Epithelial cell of proximal tubule (primary cell): ENCODE data around the gene CC2D1A. TPM values are rescaled to one million over a fixed set of nuclear protein-coding genes. Genes with fewer than 3 reads are reported as not detected.

Experiments
- DNase-seq: peaks from one replicate; pipeline ENCODE4 v3.0.0-alpha.2; 2011; ENCODE audit warnings: low read depth
- H3K4me3 ChIP-seq: 2 replicates; pipeline ENCODE4 v1.5.1; 2011; ENCODE audit warnings: low read depth, mild to moderate bottlenecking, low read length
- CTCF ChIP-seq: conservative IDR thresholded peaks from 2 replicates; pipeline ENCODE4 v1.5.1; 2012; ENCODE audit warnings: low read depth, mild to moderate bottlenecking, low read length
- total RNA-seq: library from RNA; depleted of rRNA; stranded (reverse); fragments of >200 nt; gene quantifications from 2 replicates; pipeline ENCODE4 v1.2.3, GENCODE V29; 2015

CC2D1A gene
- total RNA-seq, 1 donor from 2014 or later = 30.6 TPM

GRCh38 chr19:13906521-13906904, 512 bp downstream of the CC2D1A start:
- H3K4me3 ChIP-seq = peak overlapping the region; percentile 88
- no peak for TF ChIP-seq CTCF
- no peak for DNase-seq

DNA sequence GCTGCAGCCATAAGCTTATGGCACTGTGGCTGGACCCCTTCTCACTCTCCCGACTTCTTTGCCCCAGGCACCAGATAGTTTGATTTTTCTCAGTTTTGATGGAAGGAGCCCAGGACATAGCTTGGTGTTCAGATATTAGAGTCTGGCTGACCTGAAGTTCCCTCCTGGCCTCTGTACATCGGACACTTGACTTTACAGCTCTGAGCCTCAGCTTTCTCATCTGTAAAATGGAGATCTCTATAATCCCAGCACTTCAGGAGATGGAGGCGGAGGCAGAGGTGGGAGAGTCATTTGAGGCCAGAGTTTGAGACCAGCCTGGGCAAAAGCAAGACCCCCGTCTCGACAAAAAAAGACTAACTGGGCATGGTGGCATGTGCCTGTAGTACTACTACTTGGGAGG, 909 bp downstream of the CC2D1A start:
- peak overlapping the region; percentile 88 for H3K4me3 ChIP-seq
- no peak for DNase-seq
- no peak for TF ChIP-seq CTCF

GRCh38 chr19:13908674-13909073, 2.7 kb downstream of the CC2D1A start:
- no peak overlapping the region for H3K4me3 ChIP-seq
- no peak for TF ChIP-seq CTCF
- no peak for DNase-seq

DNA sequence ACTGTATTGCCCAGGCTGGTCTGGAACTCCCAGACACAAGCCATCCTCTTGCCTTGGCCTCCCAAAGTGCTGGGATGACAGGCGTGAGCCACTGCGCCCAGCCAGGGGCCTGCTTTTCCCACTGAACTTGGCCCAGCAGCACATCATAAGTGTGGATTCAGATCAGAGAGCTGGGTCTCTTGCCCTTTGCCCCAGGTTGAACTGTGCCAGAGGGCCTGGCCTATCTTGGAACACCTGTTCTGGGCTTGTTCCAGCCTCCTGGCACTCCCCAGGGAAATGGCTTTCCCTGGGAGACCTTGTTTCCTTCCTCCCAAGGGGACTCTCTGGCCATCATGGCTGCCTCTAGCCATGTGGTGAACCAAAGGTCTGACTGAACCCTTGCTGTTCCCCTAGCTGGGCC, 3.4 kb downstream of the CC2D1A start:
- H3K4me3 ChIP-seq = no peak overlapping the region
- DNase-seq = no peak
- no peak for TF ChIP-seq CTCF

GRCh38 chr19:13913352-13913751, 7.4 kb downstream of the CC2D1A start:
- no peak for TF ChIP-seq CTCF
- no peak for DNase-seq
- no peak overlapping the region for H3K4me3 ChIP-seq

- H3K4me3 ChIP-seq = no peak overlapping the region
- DNase-seq = no peak
- no peak for TF ChIP-seq CTCF
Observed at GRCh38 chr19:13914777-13915176, 8.8 kb downstream of the CC2D1A start.

DNA sequence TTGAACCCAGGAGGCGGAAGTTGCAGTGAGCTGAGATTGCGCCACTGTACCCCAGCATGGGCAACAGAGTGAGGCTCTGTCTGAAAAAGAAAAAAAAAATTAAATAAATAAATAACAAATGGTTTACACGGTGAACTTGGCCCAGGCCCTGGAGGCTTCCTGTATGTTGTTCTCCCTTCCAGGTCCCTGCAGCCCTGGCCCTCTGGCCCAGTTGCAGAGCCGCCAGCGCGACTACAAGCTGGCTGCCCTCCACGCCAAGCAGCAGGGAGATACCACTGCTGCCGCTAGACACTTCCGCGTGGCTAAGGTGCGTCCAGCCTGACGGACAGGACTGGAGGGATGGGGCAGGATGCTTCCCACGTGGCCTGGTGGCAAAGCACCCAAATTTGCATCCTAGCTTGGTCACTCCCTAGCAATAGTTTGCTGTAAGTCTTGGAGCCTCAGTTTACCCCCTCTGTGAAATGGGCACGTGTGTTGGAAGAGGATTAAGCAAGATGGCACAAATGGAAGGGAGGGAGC, 11.9 kb downstream of the CC2D1A start:
- TF ChIP-seq CTCF = no peak
- H3K4me3 ChIP-seq = no peak overlapping the region
- no peak for DNase-seq
